Calu3 (cell line): Measurements from ENCODE around the gene NPC2. TPM values are rescaled to one million over a fixed set of nuclear protein-coding genes. Genes with fewer than 3 reads are reported as not detected.

Experiments
- BruUV-seq: library from RNA; stranded (reverse); fragments of 400-500 nt; replicated peaks from 2 replicates; lab custom pipeline; 2021; lab: Mats Ljungman, UMichigan
- CTCF ChIA-PET: fragments of 300-600 bp; sonication (Branson Sonifier 250); formaldehyde crosslinking; loops from one replicate; lab custom pipeline; 2022; ENCODE audit warnings: antibody characterized with exemption; lab: Charles Lee
- DNase-seq: peaks from one replicate; pipeline ENCODE4 v3.0.0; 2022
- H3K27ac Mint-ChIP-seq: one replicate; pipeline ENCODE4 v1.8.0; 2022; ENCODE audit warnings: mixed read lengths; ENCODE audit not compliant: unreplicated experiment
- H3K27me3 Mint-ChIP-seq: one replicate; pipeline ENCODE4 v1.8.0; 2022; ENCODE audit warnings: mixed read lengths; ENCODE audit not compliant: unreplicated experiment
- H3K36me3 Mint-ChIP-seq: one replicate; pipeline ENCODE4 v1.8.0; 2022; ENCODE audit warnings: mild to moderate bottlenecking, moderate library complexity, mixed read lengths; ENCODE audit not compliant: insufficient read depth, unreplicated experiment
- H3K4me1 Mint-ChIP-seq: one replicate; pipeline ENCODE4 v1.8.0; 2022; ENCODE audit warnings: mild to moderate bottlenecking, low read depth, mixed read lengths; ENCODE audit not compliant: unreplicated experiment
- H3K4me3 Mint-ChIP-seq: one replicate; pipeline ENCODE4 v1.8.0; 2022; ENCODE audit warnings: mild to moderate bottlenecking, low read depth, moderate library complexity, mixed read lengths; ENCODE audit not compliant: unreplicated experiment
- H3K9me3 Mint-ChIP-seq: one replicate; pipeline ENCODE4 v1.8.0; 2022; ENCODE audit warnings: low read depth, mixed read lengths; ENCODE audit not compliant: unreplicated experiment
- intact Hi-C: fragments of 100-400 bp; cut with micrococcal nuclease; formaldehyde crosslinking; loops from one replicate; pipeline ENCODE4 v1.10.0; 2022; ENCODE audit not compliant: unreplicated experiment
- total RNA-seq: library from RNA; stranded (reverse); gene quantifications from 2 replicates; pipeline ENCODE4 v1.2.3, GENCODE V29; 2022
- TF ChIP-seq, protein P1 (sequence below): fragments of 200-600 bp; IDR thresholded peaks from one replicate; pipeline ENCODE4 v1.8.0; 2022; ENCODE audit warnings: antibody characterized with exemption; ENCODE audit not compliant: unreplicated experiment

NPC2 gene
- total RNA-seq, 1 experiment from 2014 or later, result 142 TPM

DNA sequence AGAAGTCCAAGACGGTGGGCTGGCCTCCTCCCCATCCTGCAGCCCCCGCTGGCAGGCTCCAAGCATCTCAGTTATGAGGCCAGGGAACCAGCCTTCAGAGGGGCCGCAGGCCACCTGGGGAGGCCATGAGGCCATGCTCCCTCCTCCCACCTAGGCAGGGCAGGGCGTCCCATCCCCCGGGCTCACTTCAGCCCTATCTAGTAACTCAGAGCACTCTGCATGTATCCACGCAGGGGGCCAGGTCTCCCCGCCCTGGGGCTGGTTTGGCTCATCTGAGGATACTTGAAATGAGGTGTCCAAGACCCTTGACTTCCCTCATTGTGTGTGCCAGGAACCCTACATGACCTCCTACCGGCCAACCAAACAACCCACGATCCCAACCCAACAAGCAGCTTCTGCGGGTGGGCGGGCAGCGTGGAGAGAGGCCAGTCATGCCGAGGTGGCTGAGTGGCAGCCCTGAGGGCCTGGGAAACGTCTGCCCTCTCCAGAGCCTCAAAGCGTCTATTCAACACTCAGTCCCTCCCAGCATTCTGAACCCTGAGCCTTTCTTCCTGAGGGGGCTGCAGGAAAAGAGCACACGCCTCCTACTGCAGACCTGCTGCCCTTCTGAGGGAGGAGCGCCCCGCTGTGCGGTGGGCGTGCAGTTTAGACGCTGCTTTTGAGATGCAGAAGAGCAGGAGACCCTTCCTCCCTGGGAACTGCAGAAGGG lies 17.3 kb upstream of the NPC2 start:
- no TSS peak for BruUV-seq
- Mint-ChIP-seq H3K9me3 (no peaks in the 10 kb centered on the region), H3K4me1 (no peaks in the 10 kb centered on the region), H3K36me3 (no peaks in the 10 kb centered on the region), H3K27me3 (peaks cover 34% of the 10 kb centered on the region), H3K27ac (no peak overlapping the region), H3K4me3 (no peak overlapping the region)
- no peak for DNase-seq
- TF ChIP-seq, protein P1, sequence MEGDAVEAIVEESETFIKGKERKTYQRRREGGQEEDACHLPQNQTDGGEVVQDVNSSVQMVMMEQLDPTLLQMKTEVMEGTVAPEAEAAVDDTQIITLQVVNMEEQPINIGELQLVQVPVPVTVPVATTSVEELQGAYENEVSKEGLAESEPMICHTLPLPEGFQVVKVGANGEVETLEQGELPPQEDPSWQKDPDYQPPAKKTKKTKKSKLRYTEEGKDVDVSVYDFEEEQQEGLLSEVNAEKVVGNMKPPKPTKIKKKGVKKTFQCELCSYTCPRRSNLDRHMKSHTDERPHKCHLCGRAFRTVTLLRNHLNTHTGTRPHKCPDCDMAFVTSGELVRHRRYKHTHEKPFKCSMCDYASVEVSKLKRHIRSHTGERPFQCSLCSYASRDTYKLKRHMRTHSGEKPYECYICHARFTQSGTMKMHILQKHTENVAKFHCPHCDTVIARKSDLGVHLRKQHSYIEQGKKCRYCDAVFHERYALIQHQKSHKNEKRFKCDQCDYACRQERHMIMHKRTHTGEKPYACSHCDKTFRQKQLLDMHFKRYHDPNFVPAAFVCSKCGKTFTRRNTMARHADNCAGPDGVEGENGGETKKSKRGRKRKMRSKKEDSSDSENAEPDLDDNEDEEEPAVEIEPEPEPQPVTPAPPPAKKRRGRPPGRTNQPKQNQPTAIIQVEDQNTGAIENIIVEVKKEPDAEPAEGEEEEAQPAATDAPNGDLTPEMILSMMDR, result no peak
- CTCF ChIA-PET, result no interaction called here
- intact Hi-C loops, result no loop called here

DNA sequence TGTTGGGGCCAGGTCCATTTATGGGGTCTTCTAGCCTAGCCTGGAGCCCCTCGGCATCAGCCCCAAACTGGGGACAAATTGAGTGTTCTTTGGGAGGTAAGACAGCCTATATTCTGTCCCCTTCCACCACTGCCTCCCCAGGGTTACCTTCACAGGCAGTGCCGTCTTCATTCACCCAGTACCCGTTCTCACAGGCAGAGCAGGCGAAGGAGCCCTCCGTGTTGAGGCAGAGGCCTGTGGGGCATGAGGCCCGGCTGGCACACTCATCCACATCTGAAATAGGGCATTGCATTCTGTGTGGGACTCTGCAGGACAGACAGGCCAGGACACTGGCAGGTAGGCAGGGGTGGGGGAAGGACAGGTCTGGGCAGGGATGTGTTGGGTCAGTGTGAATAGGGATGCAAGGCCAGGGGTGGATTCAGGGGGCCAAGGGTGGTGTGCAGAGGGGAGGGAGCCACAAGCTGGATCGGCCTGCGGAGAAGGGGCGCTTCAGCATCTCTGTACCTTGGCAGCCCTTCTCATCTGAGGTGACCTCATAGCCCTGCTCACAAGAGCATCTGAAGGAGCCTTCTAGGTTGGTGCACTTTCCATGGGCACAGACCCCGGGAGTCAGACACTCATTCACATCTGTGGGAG lies 16.6 kb upstream of the NPC2 start:
- no peaks in the 10 kb centered on the region for H3K9me3 Mint-ChIP-seq
- CTCF ChIA-PET, result no interaction called here
- DNase-seq, result no peak
- no peaks in the 10 kb centered on the region for H3K36me3 Mint-ChIP-seq
- H3K27me3 Mint-ChIP-seq, result peaks cover 34% of the 10 kb centered on the region
- H3K4me3 Mint-ChIP-seq, result no peak overlapping the region
- intact Hi-C loops, result no loop called here
- no TSS peak for BruUV-seq
- H3K27ac Mint-ChIP-seq, result no peak overlapping the region
- TF ChIP-seq, protein P1, result no peak
- H3K4me1 Mint-ChIP-seq, result no peaks in the 10 kb centered on the region

DNA sequence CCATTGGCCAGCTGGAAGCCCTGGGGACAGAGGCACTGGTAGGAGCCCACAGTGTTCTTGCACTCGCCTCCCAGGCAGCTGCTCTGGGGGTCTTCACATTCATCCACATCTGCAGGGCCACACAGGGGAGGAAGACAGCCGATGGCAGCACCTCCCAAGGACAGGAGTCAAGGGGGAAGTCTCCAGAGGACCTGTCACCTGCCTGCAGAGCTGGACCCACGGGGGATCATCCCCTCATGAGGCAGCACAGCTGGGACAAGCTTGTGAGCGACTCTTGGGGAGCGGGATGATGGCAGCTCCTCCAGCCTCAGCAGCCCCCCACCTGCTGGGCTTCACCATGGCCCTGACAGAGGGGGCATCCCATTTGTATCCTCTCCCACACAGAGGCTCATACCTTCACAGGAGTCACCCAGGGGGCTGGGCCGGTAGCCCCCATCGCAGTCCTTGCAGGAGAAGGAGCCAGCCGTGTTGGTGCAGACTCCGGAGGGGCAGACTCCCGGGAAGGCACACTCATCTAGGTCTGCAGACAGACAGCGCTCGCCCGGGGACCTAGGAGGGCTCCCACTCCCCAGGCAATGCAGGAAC lies 15.8 kb upstream of the NPC2 start:
- Mint-ChIP-seq H3K9me3 (no peaks in the 10 kb centered on the region), H3K27ac (no peak overlapping the region), H3K4me3 (no peak overlapping the region), H3K27me3 (peaks cover 34% of the 10 kb centered on the region), H3K4me1 (no peaks in the 10 kb centered on the region), H3K36me3 (no peaks in the 10 kb centered on the region)
- intact Hi-C loops, result no loop called here
- CTCF ChIA-PET, result interaction anchor here (0.7 kb wide), 3 partner anchors 23 to 390 kb away, joined by 3 to 4 read pairs (median 3); no protein-coding TSS in a partner anchor
- TF ChIP-seq, protein P1, result no peak
- BruUV-seq, result no TSS peak
- DNase-seq, result no peak

DNA sequence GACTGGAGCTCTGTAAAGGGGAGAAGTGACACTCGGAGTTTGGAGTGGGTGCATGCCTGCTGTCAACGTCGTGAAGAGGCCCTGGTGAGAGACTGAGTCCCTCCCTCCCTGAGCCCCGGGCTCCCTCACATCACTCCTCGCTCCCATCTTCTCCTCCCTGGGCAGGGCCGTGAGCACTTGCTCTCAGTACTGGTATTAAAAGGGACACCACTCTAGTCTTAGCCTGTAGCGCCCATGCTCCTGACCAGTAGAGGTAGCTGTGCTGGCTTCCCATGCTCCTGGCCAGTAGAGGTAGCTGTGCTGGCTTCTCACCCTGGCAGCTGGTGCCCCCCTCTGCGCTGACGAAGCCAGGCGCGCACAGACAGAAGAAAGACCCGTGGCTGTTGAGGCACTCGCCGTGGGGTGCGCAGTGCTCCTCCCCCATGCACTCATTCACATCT lies 15.2 kb upstream of the NPC2 start:
- intact Hi-C loops, result no loop called here
- Mint-ChIP-seq H3K27ac (no peak overlapping the region), H3K36me3 (no peaks in the 10 kb centered on the region), H3K9me3 (no peaks in the 10 kb centered on the region), H3K4me3 (no peak overlapping the region), H3K4me1 (no peaks in the 10 kb centered on the region), H3K27me3 (peaks cover 34% of the 10 kb centered on the region)
- CTCF ChIA-PET, result interaction anchor here (0.7 kb wide), 4 partner anchors 23 to 390 kb away, joined by 3 to 4 read pairs (median 4); no protein-coding TSS in a partner anchor
- TF ChIP-seq, protein P1, result no peak
- no peak for DNase-seq
- BruUV-seq, result no TSS peak
